Retinal pigment epithelial cell (primary cell): ENCODE results near the gene LIMCH1.

ENCODE experiments used
- DNase-seq: peaks from one replicate; pipeline ENCODE4 v3.0.0-alpha.2; 2010; ENCODE audit warnings: low read depth
- H3K4me3 ChIP-seq: 2 replicates; pipeline ENCODE4 v1.5.1; 2011; ENCODE audit warnings: mild to moderate bottlenecking, low read length, control low read depth, moderate library complexity
- CTCF ChIP-seq: conservative IDR thresholded peaks from 2 replicates; pipeline ENCODE4 v1.5.1; 2011; ENCODE audit warnings: low read depth, low read length, control low read depth, inconsistent platforms

LIMCH1 gene

GRCh38 chr4:41506130-41506529 is 31.8 kb upstream of the LIMCH1 start:
- no peak for TF ChIP-seq CTCF
- H3K4me3 ChIP-seq: no peak overlapping the region
- DNase-seq: no peak

DNA sequence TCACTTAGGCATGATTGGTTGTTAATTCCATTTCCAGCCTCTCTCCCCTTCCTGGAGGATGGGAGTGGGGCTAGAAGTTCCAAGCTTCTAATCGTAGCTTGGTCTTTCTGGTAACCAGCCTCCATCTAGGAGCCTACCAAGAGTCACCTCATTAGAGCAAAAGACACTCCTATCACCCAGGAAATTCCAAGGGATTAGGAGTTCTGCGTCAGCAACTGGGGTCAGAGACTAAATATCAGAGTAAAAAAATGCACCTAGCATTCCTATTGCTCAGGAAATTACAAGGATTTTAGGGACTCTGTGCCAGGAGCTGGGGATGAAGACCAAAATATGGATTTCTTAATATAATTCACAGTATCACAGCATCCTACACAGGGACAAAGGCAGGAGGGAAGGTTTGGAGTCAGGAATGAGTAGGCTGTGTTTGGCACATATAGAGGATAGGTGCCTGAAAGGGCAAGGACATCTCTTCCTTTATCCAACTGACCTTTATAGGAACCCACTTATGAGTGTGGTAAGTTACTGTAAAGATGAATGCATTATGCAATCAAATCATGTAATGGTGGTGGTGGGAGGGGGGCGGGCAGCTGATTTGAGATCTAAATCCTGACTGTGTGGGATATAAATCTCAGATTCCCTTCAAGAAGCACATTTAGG is 30.5 kb upstream of the LIMCH1 start:
- no peak for TF ChIP-seq CTCF
- DNase-seq: peak; percentile 99
- H3K4me3 ChIP-seq: no peak overlapping the region

GRCh38 chr4:41509451-41509866 is 28.5 kb upstream of the LIMCH1 start:
- no peak overlapping the region for H3K4me3 ChIP-seq
- DNase-seq: peak; percentile 93
- TF ChIP-seq CTCF: no peak

- DNase-seq: peak; percentile 90
- no peak overlapping the region for H3K4me3 ChIP-seq
- no peak for TF ChIP-seq CTCF
Measured at GRCh38 chr4:41510179-41510578, 27.8 kb upstream of the LIMCH1 start.

DNA sequence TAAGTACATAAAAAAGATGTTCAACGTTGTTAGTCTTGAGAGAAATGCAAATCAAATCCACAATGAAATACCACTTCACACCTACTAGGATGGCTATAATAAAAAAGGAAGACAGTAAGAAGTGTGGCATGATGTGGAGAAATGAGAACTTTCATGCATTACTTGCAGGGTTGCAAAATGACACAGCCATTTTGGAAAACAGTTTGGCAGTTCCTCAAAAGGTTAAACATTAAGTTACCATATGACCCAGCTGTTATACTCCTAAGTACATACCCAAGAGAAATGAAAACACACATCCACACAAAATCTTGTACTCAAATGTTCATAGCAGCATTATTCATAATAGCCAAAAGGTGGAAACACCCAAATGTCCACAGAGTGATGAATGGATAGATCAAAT is 25.8 kb upstream of the LIMCH1 start:
- no peak for DNase-seq
- H3K4me3 ChIP-seq: no peak overlapping the region
- TF ChIP-seq CTCF: no peak

GRCh38 chr4:41512596-41512995 is 25.4 kb upstream of the LIMCH1 start:
- no peak for TF ChIP-seq CTCF
- DNase-seq: no peak

GRCh38 chr4:41514169-41514568 is 23.8 kb upstream of the LIMCH1 start:
- no peak for DNase-seq
- H3K4me3 ChIP-seq: no peak overlapping the region
- no peak for TF ChIP-seq CTCF

More at GRCh38 chr4:41512596-41512995, 25.4 kb upstream of the LIMCH1 start:
- no peak overlapping the region for H3K4me3 ChIP-seq
